IPS-18c (cell line): ENCODE data around the gene USHBP1.
A peak's percentile ranks its signal among the peaks of the same experiment; 100 is the strongest.

ENCODE experiments used
- H3K4me3 ChIP-seq: 2 replicates; pipeline ENCODE4 v1.7.0; 2013; ENCODE audit warnings: low read depth, mild to moderate bottlenecking, low read length, moderate library complexity; ENCODE audit not compliant: insufficient read depth
- H3K9me3 ChIP-seq: one replicate; pipeline ENCODE4 v1.6.1; 2013; ENCODE audit warnings: mild to moderate bottlenecking, low read length, moderate library complexity; ENCODE audit not compliant: control insufficient read depth, insufficient read depth

USHBP1 gene

GRCh38 chr19:17248011-17248776 lies 16.4 kb downstream of the USHBP1 start:
- no peak overlapping the region for H3K4me3 ChIP-seq
- no peaks in the 10 kb centered on the region for H3K9me3 ChIP-seq

- peak overlapping the region; percentile 63 for H3K4me3 ChIP-seq
Observed at GRCh38 chr19:17246681-17247425, 17.7 kb downstream of the USHBP1 start.

GRCh38 chr19:17245535-17245984 lies 19.0 kb downstream of the USHBP1 start, which contains the start of gene NR2F6:
TSS of gene NR2F6 (minus strand) at chr19:17245919. CDS start at chr19:17245220, 699 bp downstream.
- H3K4me3 ChIP-seq: peak within 1 kb of the TSS; percentile 74
- H3K9me3 ChIP-seq: no peaks in the 10 kb centered on the region

More at GRCh38 chr19:17246681-17247425, 17.7 kb downstream of the USHBP1 start:
- no peaks in the 10 kb centered on the region for H3K9me3 ChIP-seq

- Histone ChIP-seq H3K4me3 (peak overlapping the region; percentile 74), H3K9me3 (no peaks in the 10 kb centered on the region)
Observed at GRCh38 chr19:17244618-17245534, 19.7 kb downstream of the USHBP1 start.

GRCh38 chr19:17243830-17244617 lies 20.5 kb downstream of the USHBP1 start:
- H3K9me3 ChIP-seq: no peaks in the 10 kb centered on the region
- peak overlapping the region; percentile 74 for H3K4me3 ChIP-seq

- no peaks in the 10 kb centered on the region for H3K9me3 ChIP-seq
- peak overlapping the region; percentile 74 for H3K4me3 ChIP-seq
Observed at GRCh38 chr19:17243211-17243829, 21.2 kb downstream of the USHBP1 start.

- H3K4me3 ChIP-seq: no peak overlapping the region
Observed at GRCh38 chr19:17242431-17243208, 21.9 kb downstream of the USHBP1 start.

GRCh38 chr19:17240826-17241399 lies 23.6 kb downstream of the USHBP1 start:
- no peaks in the 10 kb centered on the region for H3K9me3 ChIP-seq
- H3K4me3 ChIP-seq: no peak overlapping the region

More at GRCh38 chr19:17242431-17243208, 21.9 kb downstream of the USHBP1 start:
- no peaks in the 10 kb centered on the region for H3K9me3 ChIP-seq

GRCh38 chr19:17240062-17240752 lies 24.3 kb downstream of the USHBP1 start:
- Histone ChIP-seq H3K4me3 (no peak overlapping the region), H3K9me3 (no peaks in the 10 kb centered on the region)

- H3K4me3 ChIP-seq: no peak overlapping the region
- no peaks in the 10 kb centered on the region for H3K9me3 ChIP-seq
Observed at GRCh38 chr19:17237747-17238706, 26.5 kb downstream of the USHBP1 start.

- no peak overlapping the region for H3K4me3 ChIP-seq
- H3K9me3 ChIP-seq: no peaks in the 10 kb centered on the region
Observed at GRCh38 chr19:17236811-17237543, 27.6 kb downstream of the USHBP1 start.

- Histone ChIP-seq H3K9me3 (no peaks in the 10 kb centered on the region), H3K4me3 (peak overlapping the region; percentile 74)
Observed at GRCh38 chr19:17235971-17236777, 28.4 kb downstream of the USHBP1 start.
